GM23248 (cell line): Measurements from ENCODE around the gene ARFRP1.

ENCODE experiments used
- EZH2 ChIP-seq: fragments of 200-600 bp; sonication (generic); IDR thresholded peaks from 2 replicates; pipeline ENCODE4 v1.6.1; 2018; ENCODE audit warnings: antibody characterized with exemption, mild to moderate bottlenecking; ENCODE audit not compliant: insufficient read depth, poor library complexity, severe bottlenecking
- EZH2phosphoT487 ChIP-seq: fragments of 200-600 bp; sonication (generic); IDR thresholded peaks from 2 replicates; pipeline ENCODE4 v1.6.1; 2018; ENCODE audit warnings: antibody characterized with exemption, moderate library complexity, mild to moderate bottlenecking, low read depth; ENCODE audit not compliant: insufficient read depth

GRCh38 chr20:63686492-63687321 lies 21.1 kb downstream of the ARFRP1 start:
- TF ChIP-seq EZH2phosphoT487 (no peak), EZH2 (no peak)
